Vagina (tissue), 2 donors: ENCODE measurements around the gene ELP4.

Experiments used
- CTCF ChIP-seq, 3 experiments: fragments of 450-650 bp in 2 of 3; fragments of 200-600 bp in 1 of 3; sonication (generic) in 1 of 3; IDR thresholded peaks; one replicate each; pipeline ENCODE4 v1.5.1; 2017 to 2019; ENCODE audit warnings: antibody characterized with exemption in 3 of 3, mild to moderate bottlenecking in 2 of 3, moderate library complexity in 2 of 3
- POLR2AphosphoS5 ChIP-seq, 2 donors: sonication (generic); formaldehyde crosslinking; IDR thresholded peaks; one replicate each; pipeline ENCODE4 v1.9.0; 2017; ENCODE audit warnings: antibody characterized with exemption in 2 of 2, mild to moderate bottlenecking in 2 of 2, low read depth in 1 of 2; ENCODE audit not compliant: insufficient read depth in 1 of 2

- TF ChIP-seq CTCF (IDR thresholded peaks at IDR 0.05) (no peak), POLR2AphosphoS5 (IDR thresholded peaks at IDR 0.05; ENCODE audit: insufficient read depth in 1 of 2, low read depth in 1 of 2) (no peak)
These were observed 31.9 kb upstream of the ELP4 start for GRCh38 chr11:31477528-31478222.
